ENCODE measurements around the gene CMTM8.

DNA sequence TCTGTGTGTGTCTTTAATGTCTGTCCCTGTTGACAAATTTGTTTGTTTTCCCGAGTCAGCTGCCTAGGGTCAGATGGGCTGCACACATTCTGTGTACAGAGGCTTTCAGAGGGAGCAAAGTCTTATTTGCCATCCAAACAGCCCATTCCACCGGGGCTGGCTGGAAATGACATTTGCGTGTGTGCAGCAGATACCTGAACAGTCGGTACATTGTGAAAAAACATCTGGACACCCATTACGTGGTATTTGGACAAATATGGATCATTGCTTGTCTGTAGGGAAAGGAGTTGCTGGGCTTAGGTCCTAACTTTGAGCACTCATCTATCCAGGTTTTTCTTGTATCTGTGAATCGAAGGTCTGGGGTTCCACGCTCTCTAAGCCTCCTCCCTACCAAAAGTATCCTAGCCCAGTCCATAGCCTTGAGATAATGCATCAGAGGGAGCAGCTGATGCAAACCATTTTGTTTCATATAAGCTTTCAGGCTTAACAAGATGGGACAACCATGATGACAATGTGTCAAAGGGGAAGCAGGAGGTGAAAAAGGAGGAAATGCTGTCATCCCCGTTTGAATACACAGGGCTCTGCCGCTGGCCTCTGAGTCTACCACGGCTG lies 22.2 kb upstream of the CMTM8 start:
- TF ChIP-seq CTCF (IDR thresholded peaks at IDR 0.05) = no peak
- TF ChIP-seq POLR2A (IDR thresholded peaks at IDR 0.05) = no peak
- TF ChIP-seq POLR2AphosphoS5 (IDR thresholded peaks at IDR 0.05; ENCODE audit: insufficient read depth in 1 of 2, low read depth in 1 of 2) = no peak
